GM18907 (cell line): ENCODE results near the gene FES.

ENCODE experiments used
- ATAC-seq: cut with Tn5 transposase; IDR thresholded peaks from one replicate; pipeline ENCODE4 v1.9.1; 2021; ENCODE audit warnings: mild to moderate bottlenecking, moderate library complexity; ENCODE audit not compliant: unreplicated experiment

FES gene

GRCh38 chr15:90875549-90875981, 8.7 kb upstream of the FES start:
- no peak for ATAC-seq

- no peak for ATAC-seq
Measured at GRCh38 chr15:90876046-90876445, 8.3 kb upstream of the FES start.

- no peak for ATAC-seq
Measured at GRCh38 chr15:90876512-90877170, 7.7 kb upstream of the FES start.

- ATAC-seq = no peak
Measured at GRCh38 chr15:90877315-90877714, 7.0 kb upstream of the FES start.

- ATAC-seq = no peak
Measured at GRCh38 chr15:90877996-90878395, 6.3 kb upstream of the FES start.

GRCh38 chr15:90878660-90879059, 5.6 kb upstream of the FES start:
- no peak for ATAC-seq

GRCh38 chr15:90879730-90880366, 4.5 kb upstream of the FES start:
- no peak for ATAC-seq

GRCh38 chr15:90880381-90881145, 3.7 kb upstream of the FES start:
- ATAC-seq = no peak

GRCh38 chr15:90881181-90881977, 2.9 kb upstream of the FES start:
- no peak for ATAC-seq

GRCh38 chr15:90881978-90882721, 2.2 kb upstream of the FES start:
- no peak for ATAC-seq

- no peak for ATAC-seq
Measured at GRCh38 chr15:90882781-90883525, 1.4 kb upstream of the FES start.

GRCh38 chr15:90883526-90883975, 753 bp upstream of the FES start:
- no peak for ATAC-seq

GRCh38 chr15:90884719-90885431, 571 bp downstream of the FES start:
- no peak for ATAC-seq

GRCh38 chr15:90885432-90886290, 1.4 kb downstream of the FES start:
- no peak for ATAC-seq

GRCh38 chr15:90886291-90886614, 1.9 kb downstream of the FES start:
- ATAC-seq = no peak

GRCh38 chr15:90887037-90887481, 2.8 kb downstream of the FES start:
- ATAC-seq = no peak

- no peak for ATAC-seq
Measured at GRCh38 chr15:90889313-90889730, 5.0 kb downstream of the FES start.
